RWPE2 (cell line): ENCODE results near the gene SLC12A4.

Source experiments
- ATAC-seq: fragments of 200-7000 bp; cut with Tn5 transposase; 3 replicates; pipeline ENCODE4 v1.9.1; 2021; ENCODE audit warnings: low read depth
- DNase-seq: peaks from one replicate; pipeline ENCODE4 v3.0.0-alpha.2; 2020; ENCODE audit warnings: low spot score
- H3K27ac ChIP-seq: fragments of 450-650 bp; 2 replicates; pipeline ENCODE4 v1.5.1; 2017; ENCODE audit warnings: mild to moderate bottlenecking; ENCODE audit not compliant: poor library complexity, severe bottlenecking
- H3K27me3 ChIP-seq: fragments of 250-450 bp; sonication (Bioruptor Pico); 2 replicates; pipeline ENCODE4 v1.5.1; 2021; ENCODE audit warnings: mild to moderate bottlenecking, moderate library complexity; ENCODE audit not compliant: insufficient read depth, poor library complexity, severe bottlenecking
- H3K36me3 ChIP-seq: fragments of 250-450 bp; sonication (Bioruptor Pico); 2 replicates; pipeline ENCODE4 v1.5.1; 2020; ENCODE audit warnings: low read depth, mild to moderate bottlenecking, moderate library complexity
- H3K4me1 ChIP-seq: fragments of 250-450 bp; sonication (Bioruptor Pico); 2 replicates; pipeline ENCODE4 v1.5.1; 2021; ENCODE audit warnings: mild to moderate bottlenecking, moderate library complexity; ENCODE audit not compliant: insufficient read depth, poor library complexity, severe bottlenecking
- H3K4me3 ChIP-seq: fragments of 250-450 bp; sonication (Bioruptor Pico); 2 replicates; pipeline ENCODE4 v1.5.1; 2021; ENCODE audit warnings: mild to moderate bottlenecking, moderate library complexity; ENCODE audit not compliant: severe bottlenecking
- H3K9me3 ChIP-seq: fragments of 250-450 bp; sonication (Bioruptor Pico); 2 replicates; pipeline ENCODE4 v1.5.1; 2021; ENCODE audit warnings: mild to moderate bottlenecking, moderate library complexity; ENCODE audit not compliant: severe bottlenecking
- CTCF ChIP-seq: fragments of 450-650 bp; IDR thresholded peaks from one replicate; pipeline ENCODE4 v1.5.1; 2017; ENCODE audit warnings: mild to moderate bottlenecking, moderate library complexity; ENCODE audit not compliant: poor library complexity, severe bottlenecking

The SLC12A4 gene

GRCh38 chr16:67959536-67960329, 8.7 kb downstream of the SLC12A4 start:
- Histone ChIP-seq H3K4me1 (peaks cover 24% of the 10 kb centered on the region), H3K27me3 (no peaks in the 10 kb centered on the region), H3K4me3 (no peak overlapping the region), H3K27ac (peak overlapping the region; percentile 5), H3K9me3 (no peaks in the 10 kb centered on the region), H3K36me3 (peaks cover 87% of the 10 kb centered on the region)
- TF ChIP-seq CTCF = no peak
- no peak for ATAC-seq
- DNase-seq = no peak

- Histone ChIP-seq H3K4me1 (peaks cover 24% of the 10 kb centered on the region), H3K9me3 (no peaks in the 10 kb centered on the region), H3K4me3 (no peak overlapping the region), H3K27me3 (no peaks in the 10 kb centered on the region), H3K36me3 (peaks cover 95% of the 10 kb centered on the region), H3K27ac (no peak overlapping the region)
- TF ChIP-seq CTCF = no peak
- DNase-seq (no peak), ATAC-seq (no peak)
Observed at GRCh38 chr16:67957622-67958021, 10.8 kb downstream of the SLC12A4 start.

- Histone ChIP-seq H3K4me3 (no peak overlapping the region), H3K36me3 (peaks cover 98% of the 10 kb centered on the region), H3K9me3 (no peaks in the 10 kb centered on the region), H3K27ac (no peak overlapping the region), H3K27me3 (no peaks in the 10 kb centered on the region), H3K4me1 (no peaks in the 10 kb centered on the region)
- DNase-seq = peak; percentile 53
- ATAC-seq = no peak
- no peak for TF ChIP-seq CTCF
Observed at GRCh38 chr16:67954421-67955196, 13.8 kb downstream of the SLC12A4 start.

GRCh38 chr16:67953641-67954375, 14.6 kb downstream of the SLC12A4 start:
- ATAC-seq (no peak), DNase-seq (peak; percentile 50)
- H3K27me3 ChIP-seq = no peaks in the 10 kb centered on the region
- H3K9me3 ChIP-seq = no peaks in the 10 kb centered on the region
- H3K36me3 ChIP-seq = peaks cover 98% of the 10 kb centered on the region
- no peak overlapping the region for H3K27ac ChIP-seq
- no peak for TF ChIP-seq CTCF
- no peaks in the 10 kb centered on the region for H3K4me1 ChIP-seq
- H3K4me3 ChIP-seq = no peak overlapping the region
